Keratinocyte (primary cell): Measurements from ENCODE around the gene SRGAP3. TPM values are rescaled to one million over a fixed set of nuclear protein-coding genes. Genes with fewer than 3 reads are reported as not detected.

Experiments
- DNase-seq: peaks from one replicate; pipeline ENCODE4 v3.0.0-alpha.2; 2011; ENCODE audit warnings: low read depth, missing footprints, low spot score
- FAIRE-seq: peaks from 2 replicates; lab custom pipeline; 2011; peaks lifted over from hg19 to GRCh38; lab: Jason Lieb, UNC
- H2AFZ ChIP-seq: 2 replicates; pipeline ENCODE4 v1.6.0; 2012; ENCODE audit warnings: low read length, control low read depth, inconsistent platforms; ENCODE audit not compliant: control insufficient read depth
- H3K27ac ChIP-seq: 2 replicates; pipeline ENCODE4 v1.5.1; 2011; ENCODE audit warnings: low read length; ENCODE audit not compliant: control insufficient read depth, insufficient read depth
- H3K27me3 ChIP-seq: 3 replicates; pipeline ENCODE4 v1.6.0; 2011; ENCODE audit warnings: low read length; ENCODE audit not compliant: control insufficient read depth, insufficient read depth; ENCODE audit errors: extremely low read depth
- H3K36me3 ChIP-seq, 2 experiments: 2 replicates in 1 of 2; 3 replicates in 1 of 2; pipeline ENCODE4 v1.5.1; 2011; ENCODE audit warnings: low read length in 2 of 2, mild to moderate bottlenecking in 1 of 2; ENCODE audit not compliant: control insufficient read depth in 2 of 2, insufficient read depth in 2 of 2; ENCODE audit errors: extremely low read depth in 1 of 2
- H3K4me1 ChIP-seq: 3 replicates; pipeline ENCODE4 v1.5.1; 2011; ENCODE audit warnings: low read length; ENCODE audit not compliant: control insufficient read depth, insufficient read depth; ENCODE audit errors: extremely low read depth
- H3K4me2 ChIP-seq: 3 replicates; pipeline ENCODE4 v1.6.0; 2011; ENCODE audit warnings: low read depth, low read length; ENCODE audit not compliant: control insufficient read depth, insufficient read depth; ENCODE audit errors: extremely low read depth
- H3K4me3 ChIP-seq, 3 experiments: fragments of 200-600 bp in 1 of 3; sonication (generic) in 1 of 3; 2 replicates in 2 of 3; 3 replicates in 1 of 3; pipeline ENCODE4 v1.5.1; 2011 to 2016; ENCODE audit warnings: low read length in 3 of 3, mild to moderate bottlenecking in 3 of 3, control low read depth in 2 of 3, inconsistent platforms in 1 of 3, low read depth in 1 of 3, mixed read lengths in 1 of 3, mixed run types in 1 of 3, moderate library complexity in 1 of 3; ENCODE audit not compliant: control insufficient read depth in 2 of 3, insufficient read depth in 2 of 3; ENCODE audit errors: extremely low read depth in 1 of 3
- H3K79me2 ChIP-seq: 2 replicates; pipeline ENCODE4 v1.6.0; 2012; ENCODE audit warnings: low read length; ENCODE audit not compliant: control insufficient read depth, insufficient read depth
- H3K9ac ChIP-seq: 3 replicates; pipeline ENCODE4 v1.6.0; 2011; ENCODE audit warnings: low read length; ENCODE audit not compliant: control insufficient read depth, insufficient read depth; ENCODE audit errors: extremely low read depth
- H3K9me1 ChIP-seq: 3 replicates; pipeline ENCODE4 v1.6.0; 2011; ENCODE audit warnings: low read length; ENCODE audit not compliant: control insufficient read depth, insufficient read depth; ENCODE audit errors: extremely low read depth
- H3K9me3 ChIP-seq: 2 replicates; pipeline ENCODE4 v1.5.1; 2012; ENCODE audit warnings: low read depth, low read length; ENCODE audit not compliant: control insufficient read depth
- H4K20me1 ChIP-seq: 3 replicates; pipeline ENCODE4 v1.6.0; 2011; ENCODE audit warnings: low read length; ENCODE audit not compliant: control insufficient read depth, insufficient read depth; ENCODE audit errors: extremely low read depth
- EZH2 ChIP-seq: IDR thresholded peaks from one replicate; pipeline ENCODE4 v1.6.1; 2012; ENCODE audit warnings: inconsistent platforms, mild to moderate bottlenecking, low read length, moderate library complexity
- dilution Hi-C: fragments of 300-500 bp; cut with MboI; formaldehyde crosslinking; loops from one replicate; pipeline ENCODE4 v1.7.0; 2020; ENCODE audit warnings: low sequenced_read_pairs; ENCODE audit not compliant: extremely low pct_ligation_motif_present
- polyA plus RNA-seq, 5 experiments: library from polyadenylated mRNA; depleted of rRNA in 3 of 5; stranded (reverse) in 3 of 5; stranded (forward) in 1 of 5; unstranded in 1 of 5; fragments of >200 nt; gene quantifications; 1 replicate in 1 of 5; 2 replicates in 3 of 5; 3 replicates in 1 of 5; pipeline versions ENCODE4 v1.2.1 to v1.2.3, GENCODE V29; 2011 to 2012; ENCODE audit warnings: missing spikeins in 2 of 5, low read depth in 1 of 5, low replicate concordance in 1 of 5
- TF ChIP-seq, protein P1 (sequence below), 3 experiments: IDR thresholded peaks in 1 of 3; conservative IDR thresholded peaks in 1 of 3; optimal IDR thresholded peaks in 1 of 3; 2 replicates in 2 of 3; 3 replicates in 1 of 3; pipeline versions ENCODE3 to v1.5.1; 2011; ENCODE audit warnings: low read length in 3 of 3, mild to moderate bottlenecking in 3 of 3, moderate library complexity in 2 of 3, control low read depth in 1 of 3, inconsistent platforms in 1 of 3; ENCODE audit not compliant: insufficient read depth in 2 of 3; ENCODE audit errors: extremely low read depth in 1 of 3

SRGAP3 gene
- polyA plus RNA-seq, 1 donor (not counting 4 experiments of a cell fraction or from before 2014, with no cell fraction given): 7.2 TPM

DNA sequence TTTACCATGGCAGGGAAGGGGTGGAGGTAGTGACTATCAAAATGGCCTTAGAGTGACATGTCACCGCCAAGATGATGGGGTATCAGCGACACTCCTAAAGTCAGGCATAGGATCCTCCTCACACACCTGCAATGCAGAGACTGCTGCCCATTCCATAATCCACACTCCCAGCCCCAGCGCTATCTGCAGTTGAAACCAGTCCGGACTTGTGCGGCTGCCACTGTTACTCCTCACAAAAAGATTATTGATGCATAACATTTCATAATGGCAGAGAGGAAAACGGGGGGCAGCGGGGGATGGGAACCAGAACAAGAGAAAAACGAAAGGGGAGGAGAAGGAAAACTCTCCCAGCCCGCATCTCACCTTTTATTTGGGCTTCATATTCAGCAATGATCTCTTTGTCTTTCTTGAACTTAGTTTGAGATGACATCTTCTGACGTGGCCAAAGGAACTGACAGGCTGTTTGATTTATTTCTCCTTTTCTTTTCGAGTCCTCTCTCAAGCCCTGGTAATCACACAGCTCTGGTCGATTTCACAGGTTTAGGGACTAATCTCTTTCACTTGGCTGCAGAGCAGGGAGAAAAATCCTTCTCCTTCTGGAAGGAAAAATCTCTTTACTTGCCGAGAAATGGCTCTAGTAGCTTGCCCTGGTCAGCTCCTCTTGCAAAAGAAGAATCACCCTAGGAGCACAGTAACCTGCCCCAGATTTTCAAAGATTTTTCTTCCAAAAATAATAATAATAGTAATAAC is 749 bp downstream of the SRGAP3 start:
- H3K4me1 ChIP-seq: peaks cover 50% of the 10 kb centered on the region
- H3K27me3 ChIP-seq: no peaks in the 10 kb centered on the region
- peaks cover 42% of the 10 kb centered on the region for H3K79me2 ChIP-seq
- peak overlapping the region; percentile 81 for H3K9ac ChIP-seq
- H2AFZ ChIP-seq: peak overlapping the region; percentile 39
- no peaks in the 10 kb centered on the region for H3K36me3 ChIP-seq
- FAIRE-seq: peak; percentile 77
- H3K27ac ChIP-seq: peak overlapping the region; percentile 84
- H3K9me1 ChIP-seq: no peaks in the 10 kb centered on the region
- DNase-seq: no peak
- dilution Hi-C loops: no loop called here
- TF ChIP-seq, protein P1, sequence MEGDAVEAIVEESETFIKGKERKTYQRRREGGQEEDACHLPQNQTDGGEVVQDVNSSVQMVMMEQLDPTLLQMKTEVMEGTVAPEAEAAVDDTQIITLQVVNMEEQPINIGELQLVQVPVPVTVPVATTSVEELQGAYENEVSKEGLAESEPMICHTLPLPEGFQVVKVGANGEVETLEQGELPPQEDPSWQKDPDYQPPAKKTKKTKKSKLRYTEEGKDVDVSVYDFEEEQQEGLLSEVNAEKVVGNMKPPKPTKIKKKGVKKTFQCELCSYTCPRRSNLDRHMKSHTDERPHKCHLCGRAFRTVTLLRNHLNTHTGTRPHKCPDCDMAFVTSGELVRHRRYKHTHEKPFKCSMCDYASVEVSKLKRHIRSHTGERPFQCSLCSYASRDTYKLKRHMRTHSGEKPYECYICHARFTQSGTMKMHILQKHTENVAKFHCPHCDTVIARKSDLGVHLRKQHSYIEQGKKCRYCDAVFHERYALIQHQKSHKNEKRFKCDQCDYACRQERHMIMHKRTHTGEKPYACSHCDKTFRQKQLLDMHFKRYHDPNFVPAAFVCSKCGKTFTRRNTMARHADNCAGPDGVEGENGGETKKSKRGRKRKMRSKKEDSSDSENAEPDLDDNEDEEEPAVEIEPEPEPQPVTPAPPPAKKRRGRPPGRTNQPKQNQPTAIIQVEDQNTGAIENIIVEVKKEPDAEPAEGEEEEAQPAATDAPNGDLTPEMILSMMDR (optimal IDR thresholded peaks at IDR 0.05 in 1 of 3, IDR thresholded peaks at IDR 0.05 in 1 of 3, conservative IDR thresholded peaks at IDR 0.05 in 1 of 3; ENCODE audit: extremely low read depth in 1 of 3, insufficient read depth in 2 of 3, low read length in 3 of 3): no peak
- TF ChIP-seq EZH2: no peak
- peak overlapping the region; percentile 79 for H3K4me2 ChIP-seq
- H4K20me1 ChIP-seq: no peaks in the 10 kb centered on the region
- H3K4me3 ChIP-seq: peak overlapping the region; percentile 59 to 90 (median 77)
- no peaks in the 10 kb centered on the region for H3K9me3 ChIP-seq

DNA sequence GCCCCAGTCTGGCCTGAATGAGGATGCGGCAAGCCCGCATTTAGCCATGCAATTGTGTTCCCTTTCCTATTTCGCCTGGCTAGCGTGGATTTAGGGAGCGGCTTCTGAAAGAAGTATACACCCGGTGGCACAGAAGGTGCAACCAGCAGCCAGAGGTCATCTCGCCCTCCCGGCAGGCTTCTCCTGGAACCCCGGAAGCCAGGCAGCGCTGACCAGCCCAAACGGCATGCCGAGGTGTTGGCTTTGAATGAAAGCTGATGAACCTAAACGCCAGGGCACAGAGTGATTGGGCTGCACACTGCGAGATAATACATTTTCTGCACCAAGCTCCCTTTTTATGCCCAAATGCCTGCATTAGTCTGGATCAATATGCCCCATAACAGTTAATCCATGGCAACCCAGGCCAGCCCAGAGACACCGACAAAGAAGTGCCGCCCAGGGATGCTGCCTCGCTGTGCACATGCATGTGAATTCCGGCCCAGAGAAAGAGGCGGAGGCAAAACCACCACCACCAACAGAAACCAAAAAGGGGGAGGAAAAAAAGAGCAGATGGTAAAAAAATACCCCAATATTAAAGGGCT is 1.4 kb downstream of the SRGAP3 start:
- DNase-seq (no peak), FAIRE-seq (no peak)
- H3K27ac ChIP-seq: peak overlapping the region; percentile 84
- peak overlapping the region; percentile 81 for H3K9ac ChIP-seq
- peaks cover 43% of the 10 kb centered on the region for H3K79me2 ChIP-seq
- H2AFZ ChIP-seq: peak overlapping the region; percentile 49
- H3K4me3 ChIP-seq: peak overlapping the region; percentile 59 to 90 (median 77)
- H3K4me1 ChIP-seq: peaks cover 46% of the 10 kb centered on the region
- TF ChIP-seq, protein P1 (optimal IDR thresholded peaks at IDR 0.05 in 1 of 3, IDR thresholded peaks at IDR 0.05 in 1 of 3, conservative IDR thresholded peaks at IDR 0.05 in 1 of 3; ENCODE audit: extremely low read depth in 1 of 3, insufficient read depth in 2 of 3, low read length in 3 of 3): no peak
- no peak for TF ChIP-seq EZH2
- H3K9me1 ChIP-seq: no peaks in the 10 kb centered on the region
- H3K36me3 ChIP-seq: no peaks in the 10 kb centered on the region
- dilution Hi-C loops: no loop called here
- H3K4me2 ChIP-seq: peak overlapping the region; percentile 79
- H4K20me1 ChIP-seq: no peaks in the 10 kb centered on the region
- no peaks in the 10 kb centered on the region for H3K27me3 ChIP-seq
- H3K9me3 ChIP-seq: no peaks in the 10 kb centered on the region
